Myocyte (in vitro differentiated cells): Measurements from ENCODE around the gene TPM1. TPM values are rescaled to one million over a fixed set of nuclear protein-coding genes. Genes with fewer than 3 reads are reported as not detected.

Source experiments
- DNase-seq: peaks from one replicate; pipeline ENCODE4 v3.0.0-alpha.2; 2012; ENCODE audit warnings: low read depth
- total RNA-seq: library from RNA; depleted of rRNA; stranded (reverse); fragments of >200 nt; gene quantifications from 2 replicates; pipeline ENCODE4 v1.2.3, GENCODE V29; 2014

Gene TPM1
- total RNA-seq, 1 donor from 2014 or later, result 4,103 TPM

GRCh38 chr15:63015618-63016017 is 26.9 kb upstream of the TPM1 start:
- DNase-seq, result peak; percentile 60

GRCh38 chr15:63016234-63016633 is 26.3 kb upstream of the TPM1 start:
- no peak for DNase-seq

DNA sequence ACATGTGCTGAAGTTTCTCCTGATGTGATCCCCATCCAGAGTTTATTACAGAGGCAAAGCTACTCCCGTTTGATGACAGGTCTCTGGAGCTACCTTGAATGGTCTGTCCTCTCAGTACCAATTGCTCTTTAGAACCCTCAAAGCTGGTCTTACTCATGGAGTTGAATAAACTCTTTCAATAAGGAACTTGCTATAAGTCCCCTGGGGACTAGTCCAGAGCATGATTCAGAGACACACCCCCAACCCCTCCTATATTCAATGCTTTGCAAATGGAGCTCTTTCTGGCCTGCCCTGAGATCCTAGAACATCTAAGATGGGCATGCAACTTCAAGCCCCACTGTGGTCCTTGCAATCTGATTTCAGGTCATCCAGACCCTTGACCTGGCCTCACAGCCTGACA is 23.9 kb upstream of the TPM1 start:
- no peak for DNase-seq

DNA sequence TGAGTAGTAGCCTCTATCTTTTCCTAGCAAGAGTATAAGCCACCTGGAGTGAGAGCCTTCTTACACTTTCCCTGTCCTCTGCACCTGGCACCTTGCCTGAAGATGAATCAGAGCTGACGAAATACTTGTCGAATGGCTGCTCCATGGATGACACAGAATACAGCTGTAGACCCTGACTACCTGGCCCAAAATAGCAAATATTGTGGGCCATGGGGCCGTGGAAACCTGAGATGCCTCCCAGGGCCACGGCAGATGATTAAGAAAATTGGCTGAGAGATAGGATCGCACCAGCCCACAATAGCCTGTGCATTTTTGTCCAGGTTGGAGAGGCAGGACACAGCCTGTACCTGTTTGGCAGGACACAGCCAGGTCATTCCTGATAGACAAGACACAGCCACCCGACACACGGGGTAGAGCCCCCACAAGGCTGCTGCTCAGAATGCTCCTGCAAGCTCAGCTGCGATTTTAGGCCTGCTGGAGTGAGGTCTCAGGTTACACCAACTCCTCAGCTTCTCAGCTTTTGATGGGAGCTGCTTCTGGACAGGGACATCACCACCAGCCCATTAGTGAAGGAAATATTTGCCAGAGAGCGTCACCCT is 22.9 kb upstream of the TPM1 start:
- peak; percentile 95 for DNase-seq

DNA sequence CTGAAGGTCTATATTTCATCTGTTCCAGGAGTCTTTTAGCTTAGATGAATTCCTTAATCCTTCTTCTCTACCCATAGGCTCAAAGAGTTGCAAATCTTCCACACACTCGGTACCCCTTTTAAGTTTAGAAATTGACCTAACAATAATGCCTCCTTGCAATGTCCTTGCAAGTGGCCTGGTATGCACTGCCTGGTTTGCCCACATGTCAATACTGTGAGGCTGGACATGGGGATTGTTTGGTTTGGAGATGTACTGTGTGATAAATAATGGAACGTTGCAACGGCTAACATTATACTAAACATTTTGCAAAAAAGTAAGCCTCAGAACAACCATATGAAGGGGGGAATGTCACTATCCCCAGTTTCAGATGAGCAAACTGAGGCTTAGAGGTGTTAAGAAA is 22.4 kb upstream of the TPM1 start:
- no peak for DNase-seq

- no peak for DNase-seq
Observed at GRCh38 chr15:63020759-63021430, 21.7 kb upstream of the TPM1 start.

- DNase-seq, result no peak
Observed at GRCh38 chr15:63022181-63022580, 20.4 kb upstream of the TPM1 start.

DNA sequence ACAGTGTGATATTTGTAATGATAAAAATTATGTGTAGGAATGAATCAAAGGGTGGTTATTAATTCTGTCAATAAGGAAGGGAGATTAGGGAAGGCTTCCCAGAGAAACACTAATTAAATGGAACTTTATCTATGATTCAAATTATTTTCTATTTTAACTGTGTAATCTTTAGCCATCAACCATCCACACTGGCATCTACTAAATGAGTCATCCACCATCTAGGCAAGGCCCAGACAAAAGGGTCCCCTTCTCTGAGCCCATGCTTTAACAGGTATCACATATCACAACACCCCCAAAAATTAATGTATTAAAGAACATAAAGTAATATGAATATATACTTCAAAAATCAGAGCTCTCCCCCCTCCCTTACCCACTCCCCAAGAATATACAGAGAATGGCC is 19.9 kb upstream of the TPM1 start:
- no peak for DNase-seq

GRCh38 chr15:63023351-63023945 is 19.1 kb upstream of the TPM1 start:
- peak; percentile 44 for DNase-seq

DNA sequence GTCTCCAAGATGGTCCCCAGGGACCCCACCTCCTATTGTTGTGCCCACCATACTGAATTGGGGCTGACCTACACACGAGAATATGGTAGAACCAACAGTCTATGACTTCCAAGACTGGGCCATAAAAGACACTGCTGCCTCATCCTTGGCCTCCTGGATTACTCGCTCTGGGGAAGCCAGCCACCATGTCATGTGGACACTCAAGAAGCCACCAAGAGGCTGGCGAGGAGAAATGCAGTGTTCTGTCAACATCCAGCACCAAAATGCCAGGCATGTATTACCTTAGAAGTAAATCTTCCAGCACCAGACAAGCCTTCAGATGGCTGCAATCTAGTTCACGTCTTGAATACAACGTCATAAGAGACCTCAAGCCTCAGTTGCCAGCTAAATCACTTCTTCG is 17.1 kb upstream of the TPM1 start:
- DNase-seq, result no peak

DNA sequence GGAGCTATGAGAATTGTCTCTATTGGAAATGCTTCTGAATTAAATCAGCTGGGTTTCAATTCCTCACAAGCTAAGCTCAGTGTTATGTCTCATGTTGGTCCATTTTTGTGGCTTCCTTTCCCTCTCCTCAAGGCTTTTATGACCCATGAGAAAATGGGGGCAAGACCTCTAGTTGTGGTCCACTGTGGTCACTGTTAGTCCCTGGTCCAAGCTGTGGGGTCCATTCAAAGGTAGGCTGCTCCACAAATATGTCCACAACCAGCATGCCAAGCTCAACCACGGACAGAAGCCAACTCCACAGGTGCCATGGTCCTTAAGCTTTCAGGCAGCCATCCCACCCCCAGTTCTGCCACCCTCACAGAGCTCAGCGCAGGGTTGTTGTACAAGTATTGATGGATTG is 14.9 kb upstream of the TPM1 start:
- peak; percentile 78 for DNase-seq

- no peak for DNase-seq
Observed at GRCh38 chr15:63028442-63029110, 14.0 kb upstream of the TPM1 start.

DNA sequence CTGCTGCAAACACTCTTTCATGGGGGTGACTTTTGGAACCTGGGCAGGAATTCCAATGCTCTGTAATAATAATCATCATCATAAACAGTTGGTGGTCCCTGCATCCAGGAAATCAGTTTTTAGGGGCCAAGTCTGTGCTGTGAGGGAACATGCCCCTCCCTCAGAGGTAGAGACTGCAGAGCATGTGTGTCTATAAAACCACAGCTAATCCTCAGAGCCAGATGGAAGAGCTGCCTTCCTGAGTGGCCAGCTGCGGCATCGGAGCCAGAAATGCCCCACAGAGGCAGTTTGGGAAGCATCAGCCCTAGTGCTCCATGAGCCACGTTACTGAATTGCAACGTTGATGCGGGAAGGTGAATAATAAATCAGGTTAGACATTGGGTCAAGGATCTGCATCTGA is 12.9 kb upstream of the TPM1 start:
- peak; percentile 85 for DNase-seq

DNA sequence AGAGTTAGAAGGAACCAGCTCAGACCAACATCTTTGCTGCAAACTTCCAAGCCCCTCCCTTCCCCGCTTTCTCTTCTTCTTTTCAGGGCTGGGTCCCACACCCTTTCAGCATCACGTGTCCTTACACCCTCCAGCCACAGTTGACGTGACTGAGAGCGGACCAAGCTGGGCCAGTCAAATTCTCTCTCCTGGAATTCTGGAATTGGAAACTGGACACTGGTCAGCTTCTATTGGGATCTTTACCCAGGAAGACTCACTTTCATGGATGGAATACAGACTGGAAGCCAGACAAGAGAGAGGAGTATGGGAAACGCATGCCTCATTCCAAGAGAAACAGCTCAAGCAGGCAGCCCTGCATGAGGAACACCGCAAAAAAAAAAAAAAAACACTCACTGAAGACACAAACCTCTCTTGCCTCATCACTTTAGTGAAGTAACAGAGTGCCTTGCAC is 12.4 kb upstream of the TPM1 start:
- DNase-seq, result no peak

GRCh38 chr15:63034578-63034977 is 8.0 kb upstream of the TPM1 start:
- DNase-seq, result peak; percentile 96

- DNase-seq, result peak; percentile 98
Observed at GRCh38 chr15:63035253-63035652, 7.3 kb upstream of the TPM1 start.

- peak; percentile 40 for DNase-seq
Observed at GRCh38 chr15:63035977-63036376, 6.6 kb upstream of the TPM1 start.

- DNase-seq, result no peak
Observed at GRCh38 chr15:63037976-63038720, 4.4 kb upstream of the TPM1 start.

GRCh38 chr15:63038926-63039673 is 3.4 kb upstream of the TPM1 start:
- DNase-seq, result peak; percentile 49

GRCh38 chr15:63039811-63040210 is 2.7 kb upstream of the TPM1 start:
- DNase-seq, result no peak

- no peak for DNase-seq
Observed at GRCh38 chr15:63040509-63040908, 2.0 kb upstream of the TPM1 start.
